Measurements from ENCODE around the gene B4GAT1.
"Not testable (repeated sequence)": the region's sequence is repeated elsewhere in the genome, so short reads cannot be mapped to it uniquely, and the experiment has no call there.

B4GAT1 gene

GRCh38 chr11:66347425-66348276 is at the start of gene B4GAT1:
B4GAT1 (minus strand) TSS chr11:66347629; CDS start chr11:66347545, 84 bp downstream.
- DNase-seq: peak; percentile 83

- DNase-seq: no peak
Observed at GRCh38 chr11:66393954-66394353, 46.5 kb upstream of the B4GAT1 start.

GRCh38 chr11:66391322-66391721 is 43.9 kb upstream of the B4GAT1 start:
- no peak for DNase-seq

GRCh38 chr11:66388780-66389386 is 41.5 kb upstream of the B4GAT1 start:
- peak; percentile 57 for DNase-seq

GRCh38 chr11:66386171-66387069 is 39.0 kb upstream of the B4GAT1 start:
- peak; percentile 68 for DNase-seq

GRCh38 chr11:66384316-66384715 is 36.9 kb upstream of the B4GAT1 start:
- not testable (repeated sequence) for DNase-seq

GRCh38 chr11:66380264-66380663 is 32.8 kb upstream of the B4GAT1 start:
- DNase-seq: not testable (repeated sequence)

- not testable (repeated sequence) for DNase-seq
Observed at GRCh38 chr11:66373690-66374287, 26.4 kb upstream of the B4GAT1 start.

- no peak for DNase-seq
Observed at GRCh38 chr11:66373265-66373664, 25.8 kb upstream of the B4GAT1 start.

- no peak for DNase-seq
Observed at GRCh38 chr11:66371627-66372415, 24.4 kb upstream of the B4GAT1 start, which contains the start of gene SLC29A2. SLC29A2 (minus strand) TSS chr11:66371760; CDS start chr11:66371591, 169 bp downstream.

- DNase-seq: no peak
Observed at GRCh38 chr11:66369073-66369894, 21.9 kb upstream of the B4GAT1 start.

- no peak for DNase-seq
Observed at GRCh38 chr11:66368484-66368883, 21.1 kb upstream of the B4GAT1 start.

GRCh38 chr11:66367561-66368312 is 20.3 kb upstream of the B4GAT1 start:
- DNase-seq: no peak

- DNase-seq: no peak
Observed at GRCh38 chr11:66366844-66367477, 19.5 kb upstream of the B4GAT1 start.

GRCh38 chr11:66365711-66366619 is 18.5 kb upstream of the B4GAT1 start:
- no peak for DNase-seq

- DNase-seq: no peak
Observed at GRCh38 chr11:66365166-66365565, 17.7 kb upstream of the B4GAT1 start.

GRCh38 chr11:66363805-66364535 is 16.5 kb upstream of the B4GAT1 start:
- DNase-seq: no peak

- DNase-seq: no peak
Observed at GRCh38 chr11:66363187-66363601, 15.8 kb upstream of the B4GAT1 start.
